HepG2 (cell line): ENCODE results near the gene ARX. TPM values are rescaled to one million over a fixed set of nuclear protein-coding genes. Genes with fewer than 3 reads are reported as not detected.

Source experiments
- ATAC-seq: fragments of 200-7000 bp; cut with Tn5 transposase; 3 replicates; pipeline ENCODE4 v1.9.1; 2020; ENCODE audit warnings: mild to moderate bottlenecking, moderate library complexity
- BruUV-seq: library from RNA; stranded (reverse); fragments of 400-500 nt; replicated peaks from 2 replicates; lab custom pipeline; 2021; lab: Mats Ljungman, UMichigan
- CTCF ChIA-PET: fragments of 300-600 bp; formaldehyde crosslinking; extraction: SDS; loops from one replicate; lab custom pipeline; 2021; ENCODE audit warnings: low total read pairs, inconsistent platforms, low intra/inter-chr PET ratio; lab: Yijun Ruan, JAX
- POLR2A ChIA-PET: fragments of 350-600 bp; sonication (Branson Sonifier 250); formaldehyde crosslinking; loops from one replicate; lab custom pipeline; 2020; ENCODE audit warnings: antibody characterized with exemption, inconsistent platforms; lab: Yijun Ruan, JAX
- DNase-seq: peaks from one replicate; pipeline ENCODE4 v3.0.0-alpha.2; 2015; ENCODE audit warnings: low spot score
- FAIRE-seq: peaks from 3 replicates; lab custom pipeline; 2011; peaks lifted over from hg19 to GRCh38; lab: Jason Lieb, UNC
- H2AFZ ChIP-seq: one replicate; pipeline ENCODE4 v1.6.1; 2011; ENCODE audit warnings: low read length, inconsistent platforms
- H3K27ac ChIP-seq: fragments of 300-600 bp; 3 replicates; pipeline ENCODE4 v1.8.0; 2011; ENCODE audit warnings: mixed run types, mild to moderate bottlenecking, mixed read lengths, low read length, inconsistent platforms; ENCODE audit not compliant: insufficient read depth; ENCODE audit errors: extremely low read length
- H3K27me3 ChIP-seq, 2 experiments: fragments of 200-600 bp in 1 of 2; 2 replicates in 1 of 2; 3 replicates in 1 of 2; pipeline versions ENCODE4 v1.6.0 to v1.8.0; 2011; ENCODE audit warnings: low read length in 2 of 2, mild to moderate bottlenecking in 2 of 2, moderate library complexity in 2 of 2, inconsistent platforms in 1 of 2; ENCODE audit not compliant: insufficient read depth in 2 of 2, control insufficient read depth in 1 of 2
- H3K36me3 ChIP-seq, 2 experiments: fragments of 200-600 bp in 1 of 2; replicated peaks in 1 of 2; 2 replicates in 1 of 2; 3 replicates in 1 of 2; pipeline versions ENCODE4 v1.5.1 to v1.8.0; 2011; ENCODE audit warnings: low read length in 2 of 2, inconsistent platforms in 1 of 2; ENCODE audit not compliant: insufficient read depth in 2 of 2, control insufficient read depth in 1 of 2
- H3K4me1 ChIP-seq: 2 replicates; pipeline ENCODE4 v1.5.1; 2012; ENCODE audit warnings: low read length, inconsistent platforms; ENCODE audit not compliant: insufficient read depth
- H3K4me2 ChIP-seq: 2 replicates; pipeline ENCODE4 v1.6.0; 2011; ENCODE audit warnings: low read depth, low read length, inconsistent platforms
- H3K4me3 ChIP-seq, 3 experiments: fragments of 200-600 bp in 1 of 3; sonication (generic), shearing (Covaris generic) in 1 of 3; replicated peaks in 1 of 3; 2 replicates each; pipeline ENCODE4 v1.5.1; 2011 to 2016; ENCODE audit warnings: low read length in 3 of 3, inconsistent platforms in 2 of 3, low read depth in 2 of 3, mild to moderate bottlenecking in 2 of 3, control low read depth in 1 of 3, mixed read lengths in 1 of 3; ENCODE audit not compliant: insufficient read depth in 1 of 3
- H3K79me2 ChIP-seq: one replicate; pipeline ENCODE4 v1.6.1; 2011; ENCODE audit warnings: low read length, inconsistent platforms; ENCODE audit not compliant: insufficient read depth
- H3K9ac ChIP-seq: 2 replicates; pipeline ENCODE4 v1.6.0; 2011; ENCODE audit warnings: mild to moderate bottlenecking, low read depth, low read length, inconsistent platforms; ENCODE audit not compliant: insufficient read depth
- H3K9me3 ChIP-seq: 2 replicates; pipeline ENCODE4 v1.5.1; 2012; ENCODE audit warnings: mild to moderate bottlenecking, low read length
- H4K20me1 ChIP-seq: 2 replicates; pipeline ENCODE4 v1.6.0; 2011; ENCODE audit warnings: inconsistent platforms, mild to moderate bottlenecking, low read length, moderate library complexity; ENCODE audit not compliant: insufficient read depth
- HNRNPK ChIP-seq: fragments of 200-400 bp; formaldehyde crosslinking; IDR thresholded peaks from 2 replicates; pipeline ENCODE4 v1.6.1; 2018; ENCODE audit warnings: low read length, low read depth, moderate library complexity, mild to moderate bottlenecking; ENCODE audit not compliant: poor library complexity, severe bottlenecking
- REL ChIP-seq: sonication (generic); formaldehyde crosslinking; conservative IDR thresholded peaks from 2 replicates; pipeline ENCODE4 v1.8.0; 2022; ENCODE audit warnings: mild to moderate bottlenecking, missing genetic modification reagents, moderate library complexity
- ZSCAN30 ChIP-seq: sonication (generic); formaldehyde crosslinking; IDR thresholded peaks from 2 replicates; pipeline ENCODE4 v1.5.0; 2020; ENCODE audit warnings: mild to moderate bottlenecking, missing genetic modification reagents
- WGBS: methylation state at CpG from one replicate; pipeline ENCODE4 v1.1.6; 2017; ENCODE audit warnings: low lambda C conversion rate; 5-methylcytosine and 5-hydroxymethylcytosine counted together
- in situ Hi-C: cut with HindIII; loops from 2 replicates; pipeline ENCODE4 v1.10.0; 2017; ENCODE audit warnings: low pct_unique_long_range_greater_than_20kb; ENCODE audit not compliant: extremely low pct_ligation_motif_present
- intact Hi-C: fragments of 100-400 bp; cut with micrococcal nuclease; formaldehyde crosslinking; loops from one replicate; pipeline ENCODE4 v1.10.0; 2022; ENCODE audit not compliant: unreplicated experiment
- polyA plus RNA-seq, 8 experiments: library from polyadenylated mRNA; depleted of rRNA in 3 of 8; stranded (reverse) in 7 of 8; unstranded in 1 of 8; fragments of >200 nt; fragmentation: Illumina TruSeq in 4 of 8; extraction: Trizol in 4 of 8; gene quantifications; 2 replicates each; pipeline versions ENCODE4 v1.2.1 to v1.2.3, GENCODE V29; 2011 to 2016; ENCODE audit warnings: low read depth in 4 of 8, missing spikeins in 1 of 8, mixed read lengths in 1 of 8; ENCODE audit not compliant: insufficient read depth in 1 of 8
- total RNA-seq, 5 experiments: library from RNA; depleted of rRNA; stranded (reverse); fragments of >200 nt; fragmentation: Illumina TruSeq; extraction: Trizol; gene quantifications; 2 replicates each; pipeline ENCODE4 v1.2.3, GENCODE V29; 2016; ENCODE audit warnings: low read depth in 1 of 5

ARX gene
- total and polyA plus RNA-seq, 2 of the 13 experiments (the other 11 are each of a cell fraction or from before 2014, with no cell fraction given) = not detected

DNA sequence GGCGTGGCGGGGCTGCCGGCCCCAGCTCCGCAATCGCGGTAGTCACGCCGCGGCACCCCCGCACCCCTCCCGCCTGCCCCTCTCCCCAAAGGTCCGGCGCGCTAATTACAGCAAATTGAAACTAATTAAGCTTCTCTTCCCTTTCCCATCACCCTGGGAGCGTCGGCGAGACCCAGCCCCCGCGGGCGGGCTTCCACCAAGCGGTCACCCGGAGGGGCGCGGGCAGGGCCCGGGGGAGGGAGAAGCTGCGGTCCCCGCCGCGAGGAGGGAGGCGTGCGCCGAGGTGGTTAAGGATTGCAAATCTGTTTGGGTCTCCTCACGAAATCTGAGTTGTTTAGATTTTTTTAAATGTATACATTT, 13.1 kb downstream of the ARX start:
- 92% methylated on average over 9 of the region's 33 CpGs for WGBS
- POLR2A ChIA-PET = no interaction called here
- H3K9ac ChIP-seq = no peak overlapping the region
- ATAC-seq (no peak), FAIRE-seq (no peak), DNase-seq (no peak)
- no peak overlapping the region for H3K4me2 ChIP-seq
- intact Hi-C loops (no loop called here), in situ Hi-C loops (no loop called here)
- BruUV-seq = no TSS peak
- TF ChIP-seq REL (CRISPR knock-in tag) = no peak
- H3K4me1 ChIP-seq = peaks cover 6% of the 10 kb centered on the region; the same call in 1 of the 2 replicates
- no peaks in the 10 kb centered on the region for H3K36me3 ChIP-seq
- H2AFZ ChIP-seq = no peak overlapping the region
- H4K20me1 ChIP-seq = no peaks in the 10 kb centered on the region
- H3K79me2 ChIP-seq = no peaks in the 10 kb centered on the region
- CTCF ChIA-PET = no interaction called here
- H3K9me3 ChIP-seq = no peaks in the 10 kb centered on the region
- H3K27ac ChIP-seq = no peak overlapping the region
- peaks cover 2 to 25% of the 10 kb centered on the region in 2 experiments; a peak in 2 of 5 replicates for H3K27me3 ChIP-seq
- no peak overlapping the region for H3K4me3 ChIP-seq

DNA sequence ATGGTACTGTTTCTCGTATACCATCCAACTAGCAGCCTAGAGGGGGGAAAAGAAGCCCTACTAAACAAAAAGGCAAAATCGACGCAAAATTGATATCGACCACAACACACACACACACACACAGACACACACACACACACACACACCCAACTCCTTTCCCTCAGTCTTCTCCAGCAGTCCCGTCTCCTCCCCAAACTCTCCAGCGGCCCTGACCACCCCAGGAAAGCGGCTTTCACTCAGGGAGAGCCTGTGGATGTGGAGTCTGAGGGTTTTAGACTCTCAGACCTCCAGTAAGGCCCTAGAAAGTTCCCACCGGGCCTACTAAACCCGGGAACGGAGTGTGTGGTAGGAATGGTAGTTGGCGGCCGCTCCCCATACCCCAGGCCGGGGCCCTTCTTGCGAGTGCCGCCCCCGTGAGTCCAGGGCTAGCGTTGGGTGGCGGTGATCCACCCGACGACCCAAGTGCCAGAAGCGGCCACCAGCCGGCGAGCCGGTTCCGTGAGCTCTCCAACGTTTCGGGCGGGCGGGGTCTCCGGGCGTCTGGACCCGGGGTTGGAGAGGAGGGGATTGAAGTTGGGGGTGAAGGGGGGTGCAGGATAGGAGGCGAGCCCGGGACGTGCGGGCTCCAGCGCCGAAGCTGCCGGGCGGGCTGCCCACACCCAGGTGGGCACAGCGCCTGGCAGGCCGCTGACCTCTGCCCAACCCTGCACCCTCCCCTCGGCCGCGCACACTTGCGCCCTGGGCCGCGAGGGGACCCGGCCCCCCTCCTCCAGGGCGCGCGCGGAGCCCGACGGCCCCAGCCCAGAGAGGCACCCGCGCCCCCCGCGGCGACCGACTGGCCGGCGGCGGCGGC, 13.7 kb downstream of the ARX start:
- H3K27me3 ChIP-seq = peaks cover 2 to 20% of the 10 kb centered on the region in 2 experiments; a peak in 2 of 5 replicates
- TF ChIP-seq HNRNPK (peak; percentile 26), ZSCAN30 (CRISPR knock-in tag) (no peak)
- TF ChIP-seq, all 625 proteins: peak for 1
- in situ Hi-C loops = no loop called here
- no peak for ATAC-seq
- Histone ChIP-seq H3K4me3 (no peak overlapping the region), H3K79me2 (no peaks in the 10 kb centered on the region), H3K4me1 (peaks cover 6% of the 10 kb centered on the region; the same call in 1 of the 2 replicates), H2AFZ (no peak overlapping the region), H4K20me1 (no peaks in the 10 kb centered on the region), H3K9ac (no peak overlapping the region), H3K36me3 (no peaks in the 10 kb centered on the region), H3K4me2 (no peak overlapping the region), H3K27ac (no peak overlapping the region), H3K9me3 (no peaks in the 10 kb centered on the region)
- DNase-seq = no peak
- no TSS peak for BruUV-seq
- WGBS = 80% methylated on average over 4 of the region's 65 CpGs
- intact Hi-C loops = no loop called here
- ChIA-PET POLR2A (no interaction called here), CTCF (no interaction called here)
- no peak for FAIRE-seq
